ENCODE results near the gene ZNF521. TPM values are rescaled to one million over a fixed set of nuclear protein-coding genes. Genes with fewer than 3 reads are reported as not detected.

Gene ZNF521
- total and polyA plus RNA-seq, 10 of the 15 experiments (the other 5 are each of a cell fraction or from before 2014, with no cell fraction given), result 0.02 to 0.05 (median 0.04) TPM; not detected in 6

GRCh38 chr18:25279133-25279532, 72.8 kb downstream of the ZNF521 start (continued):
- no peak for TF ChIP-seq ZBTB11 (CRISPR knock-in tag; IDR thresholded peaks at IDR 0.05)
- no peak for TF ChIP-seq RB1 (IDR thresholded peaks at IDR 0.05; ENCODE audit: borderline replicate concordance)
- no peak for TF ChIP-seq HDAC2 (IDR thresholded peaks at IDR 0.05)
- no peak for TF ChIP-seq SIX5 (IDR thresholded peaks at IDR 0.05; ENCODE audit: low read depth, low read length, severe bottlenecking)
- no peak for TF ChIP-seq EGR1 (IDR thresholded peaks at IDR 0.05; ENCODE audit: borderline replicate concordance in 1 of 2, low read depth in 2 of 2, low read length in 2 of 2)
- TF ChIP-seq RCOR1 (conservative IDR thresholded peaks at IDR 0.05; ENCODE audit: low read depth, low read length), result no peak

GRCh38 chr18:25278394-25278793, 73.6 kb downstream of the ZNF521 start:
- Histone ChIP-seq H3K4me1 (ENCODE audit: control insufficient read depth, insufficient read depth, low read length) (no peaks in the 10 kb centered on the region), H4K20me1 (ENCODE audit: control insufficient read depth, insufficient read depth) (no peaks in the 10 kb centered on the region), H3K27me3 (replicated peaks in 1 of 2; ENCODE audit: control insufficient read depth in 2 of 2, insufficient read depth in 2 of 2, low read length in 1 of 2) (peaks cover 2% of the 10 kb centered on the region in 2 experiments; a peak in 2 of 4 replicates), H3K9me3 (replicated peaks; ENCODE audit: control insufficient read depth, insufficient read depth, low read length) (no peaks in the 10 kb centered on the region), H3K36me3 (ENCODE audit: control insufficient read depth in 2 of 2, insufficient read depth in 2 of 2, low read length in 1 of 2) (no peaks in the 10 kb centered on the region), H3K9ac (ENCODE audit: control insufficient read depth, insufficient read depth, low read length) (no peak overlapping the region), H3K27ac (ENCODE audit: control insufficient read depth, insufficient read depth) (no peak overlapping the region), H3K4me2 (ENCODE audit: control insufficient read depth, insufficient read depth) (no peak overlapping the region), H3K4me3 (no peak overlapping the region), H2AFZ (ENCODE audit: control insufficient read depth, low read depth, low read length) (no peak overlapping the region), H3K79me2 (ENCODE audit: control insufficient read depth, insufficient read depth, low read length) (no peaks in the 10 kb centered on the region)
- no peak for DNase-seq (ENCODE audit: low read depth, low spot score)
- 13% methylated on average over 4 of the region's 4 CpGs for WGBS (ENCODE audit: insufficient coverage, insufficient replicate concordance, low lambda C conversion rate, missing lambda C conversion rate)
- ChIA-PET CTCF (no interaction called here), RAD21 (ENCODE audit: unreplicated experiment) (no interaction called here), SMC1A (ENCODE audit: uncharacterized antibody, unreplicated experiment) (no interaction called here), POLR2A (no interaction called here)
- no peak for ATAC-seq
- no TSS peak for BruUV-seq (replicated peaks)
- no peak for FAIRE-seq
- in situ Hi-C loops (cut with MboI) (no loop called here), intact Hi-C loops (cut with micrococcal nuclease; ENCODE audit: unreplicated experiment) (no loop called here)
- no peak for TF ChIP-seq NFYA (IDR thresholded peaks at IDR 0.05; ENCODE audit: borderline replicate concordance, low read depth, low read length)
- no peak for TF ChIP-seq KAT2A (conservative IDR thresholded peaks at IDR 0.05; ENCODE audit: control insufficient read depth, low read depth, low read length)
- TF ChIP-seq CEBPB (IDR thresholded peaks at IDR 0.05; ENCODE audit: borderline replicate concordance in 1 of 2, low read depth in 2 of 2, low read length in 2 of 2), result no peak
- TF ChIP-seq BRCA1 (IDR thresholded peaks at IDR 0.05; ENCODE audit: low read depth, low read length), result no peak
- no peak for TF ChIP-seq STAT3 (IDR thresholded peaks at IDR 0.05; ENCODE audit: low read depth, low read length)
- TF ChIP-seq NKRF (conservative IDR thresholded peaks at IDR 0.05), result no peak
- no peak for TF ChIP-seq ZBTB11 (CRISPR knock-in tag; IDR thresholded peaks at IDR 0.05)
